H1 (cell line): ENCODE data around the gene MMP19. TPM values are rescaled to one million over a fixed set of nuclear protein-coding genes. Genes with fewer than 3 reads are reported as not detected.
A peak's percentile ranks its signal among the peaks of the same experiment; 100 is the strongest.

Source experiments
- CTCF ChIA-PET: fragments of 300-600 bp; sonication (Branson Sonifier 250); formaldehyde crosslinking; loops from one replicate; lab custom pipeline; 2021; ENCODE audit not compliant: partially characterized antibody; lab: Charles Lee
- POLR2A ChIA-PET: fragments of 300-600 bp; sonication (Branson Sonifier 250); formaldehyde crosslinking; loops from one replicate; lab custom pipeline; 2021; ENCODE audit warnings: inconsistent platforms; ENCODE audit not compliant: partially characterized antibody; lab: Charles Lee
- DNase-seq, 2 experiments: peaks; one replicate each; pipeline versions ENCODE4 v3.0.0 to v3.0.0-alpha.2; 2010 to 2022; ENCODE audit warnings: low spot score in 2 of 2, low read depth in 1 of 2, mixed read lengths in 1 of 2
- FAIRE-seq: peaks from 2 replicates; lab custom pipeline; 2011; peaks lifted over from hg19 to GRCh38; lab: Jason Lieb, UNC
- H2AFZ ChIP-seq: 2 replicates; pipeline ENCODE4 v1.8.1; 2012; ENCODE audit warnings: low read length, inconsistent platforms
- H2AK5ac ChIP-seq: 2 replicates; pipeline ENCODE4 v1.6.1; 2013; ENCODE audit warnings: low read depth, low read length
- H2BK120ac ChIP-seq: replicated peaks from 2 replicates; pipeline ENCODE3; 2013; ENCODE audit warnings: low read depth, low read length, inconsistent platforms
- H2BK12ac ChIP-seq: 2 replicates; pipeline ENCODE4 v1.6.1; 2013; ENCODE audit warnings: low read depth, low read length
- H2BK15ac ChIP-seq: 2 replicates; pipeline ENCODE4 v1.6.1; 2013; ENCODE audit warnings: low read length
- H2BK20ac ChIP-seq: 2 replicates; pipeline ENCODE4 v1.6.1; 2013; ENCODE audit warnings: low read length
- H2BK5ac ChIP-seq: 2 replicates; pipeline ENCODE4 v1.6.1; 2013; ENCODE audit warnings: low read depth, low read length
- H3K14ac ChIP-seq: 2 replicates; pipeline ENCODE4 v1.6.1; 2013; ENCODE audit warnings: inconsistent platforms; ENCODE audit not compliant: insufficient read length
- H3K18ac ChIP-seq: 2 replicates; pipeline ENCODE4 v1.6.1; 2013; ENCODE audit warnings: low read length; ENCODE audit errors: extremely low read depth
- H3K23ac ChIP-seq: 2 replicates; pipeline ENCODE4 v1.6.1; 2013; ENCODE audit warnings: inconsistent platforms; ENCODE audit not compliant: insufficient read length
- H3K23me2 ChIP-seq: 2 replicates; pipeline ENCODE4 v1.6.1; 2013; ENCODE audit warnings: low read depth, low read length
- H3K27ac ChIP-seq: 2 replicates; pipeline ENCODE4 v1.6.1; 2011; ENCODE audit warnings: low read depth, low read length, inconsistent platforms
- H3K27me3 ChIP-seq, 4 experiments: replicated peaks in 1 of 4; 1 replicate in 1 of 4; 2 replicates in 3 of 4; pipeline versions ENCODE4 v1.6.1 to v1.8.1; 2011 to 2013; ENCODE audit warnings: low read length in 3 of 4, mild to moderate bottlenecking in 3 of 4, inconsistent platforms in 2 of 4, mixed read lengths in 2 of 4, moderate library complexity in 1 of 4; ENCODE audit not compliant: control insufficient read depth in 3 of 4, insufficient read depth in 3 of 4; ENCODE audit errors: extremely low read depth in 1 of 4
- H3K36me3 ChIP-seq, 4 experiments: 2 replicates each; pipeline versions ENCODE4 v1.6.1 to v1.8.1; 2011 to 2013; ENCODE audit warnings: mild to moderate bottlenecking in 4 of 4, low read length in 3 of 4, moderate library complexity in 2 of 4, control low read depth in 1 of 4, inconsistent platforms in 1 of 4; ENCODE audit not compliant: insufficient read depth in 4 of 4, control insufficient read depth in 2 of 4
- H3K4ac ChIP-seq: replicated peaks from 2 replicates; pipeline ENCODE3; 2013; ENCODE audit warnings: low read length, low read depth, mixed read lengths, inconsistent platforms; ENCODE audit not compliant: insufficient read length
- H3K4me1 ChIP-seq, 4 experiments: replicated peaks in 1 of 4; 1 replicate in 1 of 4; 2 replicates in 3 of 4; pipeline versions ENCODE4 v1.6.1 to v1.8.1; 2011 to 2013; ENCODE audit warnings: low read length in 3 of 4, inconsistent platforms in 2 of 4, mixed read lengths in 1 of 4; ENCODE audit not compliant: insufficient read depth in 4 of 4, control insufficient read depth in 3 of 4
- H3K4me2 ChIP-seq, 2 experiments: 2 replicates each; pipeline versions ENCODE4 v1.6.1 to v1.8.1; 2011 to 2013; ENCODE audit warnings: low read depth in 2 of 2, low read length in 2 of 2, control low read depth in 1 of 2, inconsistent platforms in 1 of 2, mild to moderate bottlenecking in 1 of 2; ENCODE audit not compliant: insufficient read depth in 1 of 2
- H3K4me3 ChIP-seq, 4 experiments: fragments of 200-600, 300-600 bp in 1 of 4; sonication (generic), shearing (Covaris generic), sonication (Bioruptor Twin) in 1 of 4; 2 replicates each; pipeline versions ENCODE4 v1.5.1 to v1.8.1; 2011 to 2016; ENCODE audit warnings: low read length in 4 of 4, low read depth in 3 of 4, control low read depth in 2 of 4, inconsistent platforms in 2 of 4, mild to moderate bottlenecking in 2 of 4, mixed read lengths in 1 of 4, moderate library complexity in 1 of 4; ENCODE audit not compliant: insufficient read depth in 2 of 4; ENCODE audit errors: extremely low read depth in 1 of 4
- H3K56ac ChIP-seq: replicated peaks from 2 replicates; pipeline ENCODE3; 2013; ENCODE audit warnings: low read depth, mild to moderate bottlenecking, mixed read lengths, low read length, inconsistent platforms; ENCODE audit not compliant: insufficient read length
- H3K79me1 ChIP-seq: 2 replicates; pipeline ENCODE4 v1.6.1; 2013; ENCODE audit warnings: low read depth, low read length, control low read depth
- H3K79me2 ChIP-seq, 2 experiments: 2 replicates each; pipeline versions ENCODE4 v1.6.1 to v1.8.1; 2012 to 2013; ENCODE audit warnings: low read length in 2 of 2, mild to moderate bottlenecking in 2 of 2, inconsistent platforms in 1 of 2; ENCODE audit not compliant: insufficient read depth in 2 of 2, control insufficient read depth in 1 of 2
- H3K9ac ChIP-seq, 4 experiments: replicated peaks in 1 of 4; 1 replicate in 1 of 4; 2 replicates in 3 of 4; pipeline versions ENCODE4 v1.6.1 to v1.8.1; 2011 to 2013; ENCODE audit warnings: low read depth in 3 of 4, low read length in 3 of 4, control low read depth in 2 of 4, mild to moderate bottlenecking in 2 of 4, moderate library complexity in 2 of 4, inconsistent platforms in 1 of 4; ENCODE audit errors: extremely low read depth in 1 of 4
- H3K9me3 ChIP-seq, 2 experiments: 2 replicates each; pipeline versions ENCODE4 v1.6.1 to v1.8.1; 2012 to 2013; ENCODE audit warnings: mild to moderate bottlenecking in 2 of 2, moderate library complexity in 2 of 2, control low read depth in 1 of 2, inconsistent platforms in 1 of 2, low read depth in 1 of 2, low read length in 1 of 2, mixed read lengths in 1 of 2; ENCODE audit not compliant: insufficient read depth in 2 of 2
- H4K20me1 ChIP-seq, 2 experiments: replicated peaks in 1 of 2; 2 replicates each; pipeline versions ENCODE3 to v1.8.1; 2011 to 2013; ENCODE audit warnings: inconsistent platforms in 2 of 2, low read length in 2 of 2, mild to moderate bottlenecking in 1 of 2; ENCODE audit not compliant: insufficient read depth in 2 of 2, control insufficient read depth in 1 of 2
- H4K5ac ChIP-seq: 2 replicates; pipeline ENCODE4 v1.6.1; 2013; ENCODE audit warnings: low read length, low read depth, mixed read lengths, inconsistent platforms; ENCODE audit not compliant: insufficient read length
- H4K8ac ChIP-seq: 2 replicates; pipeline ENCODE4 v1.8.0; 2013; ENCODE audit warnings: mild to moderate bottlenecking, moderate library complexity, low read length, inconsistent platforms; ENCODE audit not compliant: insufficient read depth; ENCODE audit errors: extremely low read depth
- H4K91ac ChIP-seq: replicated peaks from 2 replicates; pipeline ENCODE3; 2013; ENCODE audit warnings: low read length, mixed read lengths, inconsistent platforms; ENCODE audit not compliant: insufficient read length
- CBX5 ChIP-seq: fragments of 300-800, 300-1000 bp; sonication (generic); IDR thresholded peaks from 2 replicates; pipeline ENCODE4 v1.7.1; 2016; ENCODE audit warnings: antibody characterized with exemption, low read length, low read depth
- CHD2 ChIP-seq: IDR thresholded peaks from 2 replicates; pipeline ENCODE4 v1.6.1; 2012; ENCODE audit warnings: low read length, improper control_type of control experiment
- FOSL1 ChIP-seq: IDR thresholded peaks from 2 replicates; pipeline ENCODE4 v1.6.1; 2011; ENCODE audit warnings: mild to moderate bottlenecking, low read depth, low read length, moderate library complexity; ENCODE audit not compliant: insufficient read depth
- GABPA ChIP-seq: IDR thresholded peaks from 2 replicates; pipeline ENCODE4 v1.6.1; 2011; ENCODE audit warnings: mild to moderate bottlenecking, low read length, moderate library complexity, borderline replicate concordance; ENCODE audit not compliant: insufficient read depth
- JUN ChIP-seq: IDR thresholded peaks from 2 replicates; pipeline ENCODE4 v1.6.1; 2011; ENCODE audit warnings: low read depth, mild to moderate bottlenecking, improper control_type of control experiment, low read length
- KDM4A ChIP-seq: IDR thresholded peaks from one replicate; pipeline ENCODE4 v1.7.1; 2012; ENCODE audit warnings: low read depth, mild to moderate bottlenecking, moderate library complexity, low read length, inconsistent platforms; ENCODE audit not compliant: severe bottlenecking
- POU5F1 ChIP-seq: IDR thresholded peaks from 2 replicates; pipeline ENCODE4 v1.6.1; 2011; ENCODE audit warnings: low read depth, mild to moderate bottlenecking, low read length, moderate library complexity
- SIN3A ChIP-seq, 2 experiments: IDR thresholded peaks in 1 of 2; conservative IDR thresholded peaks in 1 of 2; 2 replicates each; pipeline ENCODE4 v1.6.1; 2011 to 2012; ENCODE audit warnings: low read length in 2 of 2, improper control_type of control experiment in 1 of 2, low read depth in 1 of 2, mild to moderate bottlenecking in 1 of 2
- TAF7 ChIP-seq: optimal IDR thresholded peaks from 2 replicates; pipeline ENCODE3; 2011; ENCODE audit warnings: low read depth, mild to moderate bottlenecking, inconsistent platforms, low read length, moderate library complexity, borderline replicate concordance
- WGBS, 2 experiments: shearing (Covaris generic) in 1 of 2; methylation state at CpG; one replicate each; pipeline versions ENCODE4 v1.1.6 to v1.1.7; 2013 to 2015; ENCODE audit warnings: low lambda C conversion rate in 2 of 2, mixed read lengths in 2 of 2, inconsistent platforms in 1 of 2, low coverage in 1 of 2, missing lambda C conversion rate in 1 of 2; ENCODE audit not compliant: insufficient replicate concordance in 2 of 2, insufficient coverage in 1 of 2, insufficient read length in 1 of 2; ENCODE audit errors: extremely low coverage in 1 of 2, missing lambda C conversion rate in 1 of 2; 5-methylcytosine and 5-hydroxymethylcytosine counted together
- polyA plus RNA-seq, 7 experiments: library from polyadenylated mRNA; depleted of rRNA in 3 of 7; stranded (reverse) in 5 of 7; unstranded in 2 of 7; fragments of >200 nt in 5 of 7; fragments of 200-250 nt in 2 of 7; gene quantifications; 1 replicate in 5 of 7; 2 replicates in 1 of 7; 4 replicates in 1 of 7; pipeline versions ENCODE4 v1.2.1 to v1.2.3, GENCODE V29; 2011 to 2013; ENCODE audit warnings: missing spikeins in 2 of 7, mixed read lengths in 2 of 7
- total RNA-seq: library from RNA; stranded (reverse); fragmentation: NEBNext Ultra II Directional; extraction: Animal tissue kit (Norgen Biotek cat#: 25700); gene quantifications from 2 replicates; pipeline ENCODE4 v1.2.1, GENCODE V29; 2021

The MMP19 gene
- total and polyA plus RNA-seq, 2 of the 8 experiments (the other 6 are each of a cell fraction or from before 2014, with no cell fraction given) = 2.7 to 3.3 TPM

GRCh38 chr12:55833056-55833455 is 9.7 kb downstream of the MMP19 start:
- Histone ChIP-seq H3K18ac (no peak overlapping the region), H2AK5ac (no peak overlapping the region), H3K4me3 (no peak overlapping the region), H2BK5ac (no peak overlapping the region), H4K8ac (no peak overlapping the region; the same call in 1 of the 2 replicates), H2BK20ac (no peak overlapping the region), H3K23ac (no peak overlapping the region), H3K14ac (no peak overlapping the region), H2BK12ac (no peak overlapping the region), H3K36me3 (no peaks in the 10 kb centered on the region; a peak in 1 of 8 replicates), H3K27ac (no peak overlapping the region), H3K23me2 (no peaks in the 10 kb centered on the region; the same call in 1 of the 2 replicates), H3K4ac (no peak overlapping the region), H3K9ac (no peak overlapping the region), H3K9me3 (no peaks in the 10 kb centered on the region), H2BK15ac (0 out of 2 replicates have a peak overlapping the region, but pooled peaks have one; percentile 46), H3K4me2 (no peak overlapping the region), H4K20me1 (no peaks in the 10 kb centered on the region), H4K91ac (no peak overlapping the region), H4K5ac (no peak overlapping the region), H3K79me1 (peaks cover 5% of the 10 kb centered on the region; the same call in 1 of the 2 replicates), H3K27me3 (no peaks in the 10 kb centered on the region), H3K56ac (no peak overlapping the region), H3K4me1 (peaks cover 0 to 11% (median 4%) of the 10 kb centered on the region in 4 experiments), H2BK120ac (no peak overlapping the region), H2AFZ (no peak overlapping the region), H3K79me2 (peaks cover 5 to 15% of the 10 kb centered on the region in 2 experiments; a peak in 3 of 4 replicates)
- WGBS, 2 experiments = 90% methylated on average over 10 of the region's 10 CpGs; no CpG with 5 or more reads in 1 of the 2 experiments
- POLR2A ChIA-PET = interaction anchor here (0.9 to 6.2 kb wide), 5 partner anchors 8 to 272 kb away, joined by 3 to 109 read pairs (median 45); partner anchors contain the start of genes GDF11, MMP19, ORMDL2 and PA2G4
- no peak for TF ChIP-seq CHD2
- TF ChIP-seq CBX5 = no peak
- TF ChIP-seq POU5F1 = no peak
- no peak for TF ChIP-seq SIN3A (conservative IDR thresholded peaks at IDR 0.05 in 1 of 2, IDR thresholded peaks at IDR 0.05 in 1 of 2; ENCODE audit: low read depth in 1 of 2, low read length in 2 of 2)
- no peak for TF ChIP-seq FOSL1
- TF ChIP-seq GABPA = no peak
- TF ChIP-seq TAF7 = no peak
- no peak for TF ChIP-seq KDM4A
- TF ChIP-seq JUN = no peak
- FAIRE-seq (no peak), DNase-seq (no peak)
- CTCF ChIA-PET = interaction anchor here (0.6 to 5.2 kb wide), 8 partner anchors 11 to 196 kb away, joined by 3 to 59 read pairs (median 4); partner anchors contain the start of genes ORMDL2 and SARNP
